GM12878 (cell line): ENCODE measurements around the gene MED10. TPM values are rescaled to one million over a fixed set of nuclear protein-coding genes. Genes with fewer than 3 reads are reported as not detected.

Source experiments
- ATAC-seq: fragments of 200-7000 bp; cut with Tn5 transposase; 3 replicates; pipeline ENCODE4 v1.9.1; 2020; ENCODE audit warnings: mild to moderate bottlenecking, moderate library complexity
- BruUV-seq: library from RNA; stranded (reverse); fragments of 400-500 nt; replicated peaks from 2 replicates; lab custom pipeline; 2021; lab: Mats Ljungman, UMichigan
- CTCF ChIA-PET: fragments of 300-600 bp; sonication (Branson Sonifier 250); formaldehyde crosslinking; extraction: SDS; loops from one replicate; lab custom pipeline; 2021; ENCODE audit warnings: inconsistent platforms; lab: Yijun Ruan, JAX
- POLR2A ChIA-PET: fragments of 350-600 bp; formaldehyde crosslinking; extraction: SDS; loops from one replicate; lab custom pipeline; 2021; ENCODE audit warnings: inconsistent platforms; lab: Charles Lee
- RAD21 ChIA-PET: fragments of 300-600 bp; sonication (Branson Sonifier 250); formaldehyde crosslinking; loops from one replicate; lab custom pipeline; 2023; ENCODE audit warnings: antibody characterized with exemption; ENCODE audit not compliant: unreplicated experiment; lab: Charles Lee
- SMC1A ChIA-PET: fragments of 300-600 bp; sonication (Branson Sonifier 250); formaldehyde crosslinking; loops from one replicate; lab custom pipeline; 2023; ENCODE audit not compliant: unreplicated experiment, uncharacterized antibody; lab: Charles Lee
- DNase-seq: peaks from one replicate; pipeline ENCODE4 v3.0.0-alpha.2; 2011; ENCODE audit warnings: low read depth, low spot score
- FAIRE-seq: peaks from 3 replicates; lab custom pipeline; 2011; peaks lifted over from hg19 to GRCh38; lab: Jason Lieb, UNC
- H2AFZ ChIP-seq: 2 replicates; pipeline ENCODE4 v1.6.0; 2011; ENCODE audit warnings: low read depth, low read length, control low read depth; ENCODE audit not compliant: control insufficient read depth
- H3K27ac ChIP-seq: 2 replicates; pipeline ENCODE4 v1.5.1; 2011; ENCODE audit warnings: control low read depth; ENCODE audit not compliant: control insufficient read depth, insufficient read depth
- H3K27me3 ChIP-seq, 2 experiments: replicated peaks in 1 of 2; 2 replicates each; pipeline versions ENCODE4 v1.6.0 to v1.6.1; 2011; ENCODE audit warnings: low read length in 1 of 2; ENCODE audit not compliant: control insufficient read depth in 2 of 2, insufficient read depth in 2 of 2
- H3K36me3 ChIP-seq, 2 experiments: 2 replicates each; pipeline ENCODE4 v1.5.1; 2011; ENCODE audit warnings: low read length in 1 of 2; ENCODE audit not compliant: control insufficient read depth in 2 of 2, insufficient read depth in 2 of 2
- H3K4me1 ChIP-seq: 2 replicates; pipeline ENCODE4 v1.6.1; 2011; ENCODE audit warnings: mild to moderate bottlenecking, low read length, moderate library complexity, mixed read lengths; ENCODE audit not compliant: control insufficient read depth, insufficient read depth
- H3K4me2 ChIP-seq: 2 replicates; pipeline ENCODE4 v1.6.0; 2011; ENCODE audit warnings: control low read depth; ENCODE audit not compliant: control insufficient read depth, insufficient read depth
- H3K4me3 ChIP-seq: fragments of 200-600 bp; sonication (generic); 2 replicates; pipeline ENCODE4 v1.5.1; 2016
- H3K79me2 ChIP-seq: 2 replicates; pipeline ENCODE4 v1.6.0; 2011; ENCODE audit warnings: low read length; ENCODE audit not compliant: control insufficient read depth, insufficient read depth
- H3K9ac ChIP-seq: 2 replicates; pipeline ENCODE4 v1.8.0; 2011; ENCODE audit warnings: low read length, control low read depth, mixed read lengths; ENCODE audit not compliant: control insufficient read depth, insufficient read depth
- H3K9me3 ChIP-seq: replicated peaks from 3 replicates; pipeline ENCODE4 v1.5.1; 2011; ENCODE audit warnings: mild to moderate bottlenecking, low read length; ENCODE audit not compliant: control insufficient read depth, insufficient read depth
- H4K20me1 ChIP-seq: 2 replicates; pipeline ENCODE4 v1.6.0; 2011; ENCODE audit not compliant: control insufficient read depth, insufficient read depth
- ATF2 ChIP-seq: IDR thresholded peaks from 2 replicates; pipeline ENCODE4 v1.6.1; 2012; ENCODE audit warnings: low read length, inconsistent platforms
- BRCA1 ChIP-seq: IDR thresholded peaks from 2 replicates; pipeline ENCODE4 v1.6.1; 2011; ENCODE audit warnings: low read depth, low read length, improper control_type of control experiment
- IKZF2 ChIP-seq, 2 experiments: fragments of 450-650 bp; IDR thresholded peaks; 2 replicates each; pipeline ENCODE4 v1.6.1; 2017; ENCODE audit warnings: mild to moderate bottlenecking in 2 of 2, moderate library complexity in 2 of 2
- NBN ChIP-seq: fragments of 450-650 bp; IDR thresholded peaks from 2 replicates; pipeline ENCODE4 v1.6.1; 2016
- NFIC ChIP-seq: IDR thresholded peaks from 2 replicates; pipeline ENCODE4 v1.6.1; 2012; ENCODE audit warnings: low read depth, mild to moderate bottlenecking, inconsistent platforms, low read length, moderate library complexity
- PAX5 ChIP-seq: IDR thresholded peaks from 2 replicates; pipeline ENCODE4 v1.6.1; 2011; ENCODE audit warnings: low read depth, low read length, borderline replicate concordance
- PRDM15 ChIP-seq: fragments of 450-650 bp; formaldehyde crosslinking; IDR thresholded peaks from 2 replicates; pipeline ENCODE4 v1.4.0; 2020; ENCODE audit warnings: mild to moderate bottlenecking, moderate library complexity
- SIN3A ChIP-seq: IDR thresholded peaks from 2 replicates; pipeline ENCODE4 v1.6.1; 2012; ENCODE audit warnings: low read depth, low read length, improper control_type of control experiment
- SREBF1 ChIP-seq: IDR thresholded peaks from 2 replicates; pipeline ENCODE4 v1.6.1; 2012; ENCODE audit warnings: mild to moderate bottlenecking, low read length
- SRF ChIP-seq, 2 experiments: IDR thresholded peaks; 2 replicates each; pipeline ENCODE4 v1.6.1; 2011; ENCODE audit warnings: low read depth in 2 of 2, low read length in 2 of 2, mild to moderate bottlenecking in 1 of 2, moderate library complexity in 1 of 2
- ZNF592 ChIP-seq: fragments of 450-650 bp; IDR thresholded peaks from 2 replicates; pipeline ENCODE4 v1.6.1; 2017; ENCODE audit warnings: mild to moderate bottlenecking, moderate library complexity
- WGBS: methylation state at CpG from one replicate; pipeline ENCODE4 v1.1.6; 2016; ENCODE audit warnings: low lambda C conversion rate; ENCODE audit not compliant: insufficient replicate concordance, insufficient coverage; ENCODE audit errors: missing lambda C conversion rate; 5-methylcytosine and 5-hydroxymethylcytosine counted together
- in situ Hi-C: fragments of 300-500 bp; cut with MboI; formaldehyde crosslinking; loops from 9 replicates; pipeline ENCODE4 v1.14.3; 2018; ENCODE audit warnings: mixed read lengths
- intact Hi-C: fragments of 100-400 bp; cut with micrococcal nuclease; formaldehyde crosslinking; loops from one replicate; pipeline ENCODE4 v1.14.2; 2022; ENCODE audit not compliant: unreplicated experiment
- polyA plus RNA-seq, 11 experiments: library from polyadenylated mRNA; depleted of rRNA in 4 of 11; unstranded in 6 of 11; stranded (reverse) in 5 of 11; fragments of >200 nt; fragmentation: Nextera tagmentation in 4 of 11; fragmentation: Illumina TruSeq in 1 of 11; extraction: Ambion mirVana in 4 of 11; extraction: Trizol in 1 of 11; gene quantifications; 1 replicate in 1 of 11; 2 replicates in 10 of 11; pipeline versions ENCODE4 v1.2.1 to v1.2.3, GENCODE V29; 2011 to 2016; ENCODE audit warnings: inconsistent platforms in 2 of 11, missing spikeins in 2 of 11, low read depth in 1 of 11
- total RNA-seq, 4 experiments: library from RNA; depleted of rRNA in 3 of 4; stranded (reverse); fragments of >200 nt in 3 of 4; fragmentation: Illumina TruSeq in 1 of 4; extraction: Trizol in 1 of 4; gene quantifications; 2 replicates each; pipeline versions ENCODE4 v1.2.1 to v1.2.3, GENCODE V29; 2013 to 2021

Gene MED10
- total and polyA plus RNA-seq, 10 of the 15 experiments (the other 5 are each of a cell fraction or from before 2014, with no cell fraction given), result 21.2 to 111 (median 46.6) TPM

- RAD21 ChIA-PET, result interaction anchor here (0.7 kb wide), 1 partner anchor 44 kb away, joined by 3 read pairs; no protein-coding TSS in a partner anchor
- intact Hi-C loops, result no loop called here
- TF ChIP-seq BRCA1, result no peak
- no peak for TF ChIP-seq ATF2
- TF ChIP-seq NBN, result no peak
- TF ChIP-seq ZNF592, result no peak
- no peak for TF ChIP-seq SREBF1
- TF ChIP-seq SRF (IDR thresholded peaks at IDR 0.05; ENCODE audit: low read depth in 2 of 2, low read length in 2 of 2), result no peak
- no peak for TF ChIP-seq SIN3A
- no peak for TF ChIP-seq PAX5
- no peak for TF ChIP-seq PRDM15 (CRISPR knock-in tag)
- TF ChIP-seq NFIC, result no peak
- no peak for TF ChIP-seq IKZF2 (IDR thresholded peaks at IDR 0.05)
- no peak for FAIRE-seq
- Histone ChIP-seq H3K4me1 (no peaks in the 10 kb centered on the region), H3K9ac (no peak overlapping the region), H3K27me3 (no peaks in the 10 kb centered on the region), H3K4me3 (no peak overlapping the region), H3K79me2 (no peaks in the 10 kb centered on the region), H3K9me3 (no peaks in the 10 kb centered on the region), H2AFZ (no peak overlapping the region), H3K27ac (no peak overlapping the region), H3K4me2 (no peak overlapping the region), H4K20me1 (no peaks in the 10 kb centered on the region), H3K36me3 (no peaks in the 10 kb centered on the region)
- WGBS, result 43% methylated on average over 3 of the region's 3 CpGs
- ATAC-seq, result no peak
- BruUV-seq, result no TSS peak
- DNase-seq, result no peak
- CTCF ChIA-PET, result no interaction called here
- POLR2A ChIA-PET, result no interaction called here
- SMC1A ChIA-PET, result no interaction called here
- in situ Hi-C loops, result no loop called here
Measured at GRCh38 chr5:6338135-6338534, 40.2 kb downstream of the MED10 start.
